Measurements from ENCODE around the gene ITSN2.

The ITSN2 gene

DNA sequence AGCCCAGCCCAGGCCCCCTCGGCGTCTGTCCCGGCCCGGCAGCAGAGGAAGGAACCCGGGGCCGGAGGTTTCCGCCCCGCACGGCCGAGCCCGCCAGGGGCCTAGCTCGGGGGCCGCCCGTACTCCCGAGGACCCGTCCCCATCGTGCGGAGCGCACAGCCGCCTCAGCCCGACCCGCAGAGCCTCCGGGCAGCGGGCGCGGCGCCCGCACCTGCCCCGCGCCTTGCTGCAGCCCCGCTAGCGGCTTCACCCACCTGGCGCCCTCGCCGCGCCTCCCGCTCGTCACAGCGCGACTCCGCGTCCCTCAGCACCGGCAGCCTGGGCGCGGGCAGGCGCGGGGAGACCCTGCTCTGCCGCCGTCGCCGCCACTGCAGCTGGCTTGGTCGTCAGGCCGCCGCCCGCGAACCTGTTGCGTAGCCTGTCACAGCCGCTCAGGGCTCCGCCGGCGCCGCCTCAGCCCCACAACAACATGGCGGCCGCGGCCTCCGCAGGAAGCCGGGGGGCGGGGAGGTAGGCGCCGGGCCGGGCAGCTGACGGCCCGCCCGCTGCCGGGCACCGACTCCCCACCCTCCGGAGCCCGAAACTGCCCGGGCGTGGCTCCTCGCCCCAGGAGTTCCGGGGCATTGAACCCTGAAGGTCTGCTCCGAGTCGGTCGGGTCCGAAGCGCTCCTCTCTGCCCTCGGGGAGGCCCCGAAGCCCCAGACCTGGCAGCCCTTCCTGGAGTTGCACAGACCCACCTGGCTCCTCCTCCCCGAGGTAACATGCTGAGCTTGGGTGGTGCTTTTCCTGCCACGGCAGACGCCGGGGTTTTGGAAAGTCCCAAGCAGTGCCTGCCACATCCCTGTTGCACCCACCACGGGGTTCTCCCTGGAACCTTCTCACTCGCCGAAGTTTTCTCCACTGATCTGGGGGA lies at the start of gene ITSN2:
TSS of gene ITSN2 (minus strand) at position 487 of the 913 bp plus-strand sequence. CDS start 32,454 bp downstream, outside the sequence.
- TF ChIP-seq GATA3 (IDR thresholded peaks at IDR 0.05; ENCODE audit: low read depth, low read length): no peak
- TF ChIP-seq GATA2 (IDR thresholded peaks at IDR 0.05; ENCODE audit: low read depth, low read length): peak; percentile 6; the same call in 1 of the 2 replicates

- no peak for TF ChIP-seq GATA3 (IDR thresholded peaks at IDR 0.05; ENCODE audit: low read depth, low read length)
- no peak for TF ChIP-seq GATA2 (IDR thresholded peaks at IDR 0.05; ENCODE audit: low read depth, low read length)
These were observed 48.8 kb upstream of the ITSN2 start for GRCh38 chr2:24409171-24409570.

GRCh38 chr2:24404491-24404921 lies 44.2 kb upstream of the ITSN2 start:
- no peak for TF ChIP-seq GATA2 (IDR thresholded peaks at IDR 0.05; ENCODE audit: low read depth, low read length)
- TF ChIP-seq GATA3 (IDR thresholded peaks at IDR 0.05; ENCODE audit: low read depth, low read length): no peak

DNA sequence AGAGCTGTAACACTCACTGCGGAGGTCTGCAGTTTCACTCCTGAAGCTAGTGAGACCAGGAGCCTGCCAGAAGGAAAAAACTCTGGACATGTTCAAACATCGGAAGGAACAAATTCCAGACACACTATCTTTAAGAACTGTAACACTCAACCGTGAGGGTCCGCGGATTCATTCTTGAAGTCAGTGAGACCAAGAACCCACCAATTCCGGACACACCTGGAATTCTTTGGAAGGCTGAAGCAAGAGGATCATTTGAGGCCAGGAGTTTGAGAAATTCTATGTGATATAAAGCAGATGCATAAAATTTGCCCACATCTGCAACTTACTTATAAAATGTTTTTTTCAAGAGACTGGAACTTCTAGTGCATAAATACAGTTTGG lies 43.5 kb upstream of the ITSN2 start:
- TF ChIP-seq GATA3 (IDR thresholded peaks at IDR 0.05; ENCODE audit: low read depth, low read length): no peak

- TF ChIP-seq GATA2 (IDR thresholded peaks at IDR 0.05; ENCODE audit: low read depth, low read length) (no peak), GATA3 (IDR thresholded peaks at IDR 0.05; ENCODE audit: low read depth, low read length) (no peak)
These were observed 43.0 kb upstream of the ITSN2 start for GRCh38 chr2:24403168-24403831.

DNA sequence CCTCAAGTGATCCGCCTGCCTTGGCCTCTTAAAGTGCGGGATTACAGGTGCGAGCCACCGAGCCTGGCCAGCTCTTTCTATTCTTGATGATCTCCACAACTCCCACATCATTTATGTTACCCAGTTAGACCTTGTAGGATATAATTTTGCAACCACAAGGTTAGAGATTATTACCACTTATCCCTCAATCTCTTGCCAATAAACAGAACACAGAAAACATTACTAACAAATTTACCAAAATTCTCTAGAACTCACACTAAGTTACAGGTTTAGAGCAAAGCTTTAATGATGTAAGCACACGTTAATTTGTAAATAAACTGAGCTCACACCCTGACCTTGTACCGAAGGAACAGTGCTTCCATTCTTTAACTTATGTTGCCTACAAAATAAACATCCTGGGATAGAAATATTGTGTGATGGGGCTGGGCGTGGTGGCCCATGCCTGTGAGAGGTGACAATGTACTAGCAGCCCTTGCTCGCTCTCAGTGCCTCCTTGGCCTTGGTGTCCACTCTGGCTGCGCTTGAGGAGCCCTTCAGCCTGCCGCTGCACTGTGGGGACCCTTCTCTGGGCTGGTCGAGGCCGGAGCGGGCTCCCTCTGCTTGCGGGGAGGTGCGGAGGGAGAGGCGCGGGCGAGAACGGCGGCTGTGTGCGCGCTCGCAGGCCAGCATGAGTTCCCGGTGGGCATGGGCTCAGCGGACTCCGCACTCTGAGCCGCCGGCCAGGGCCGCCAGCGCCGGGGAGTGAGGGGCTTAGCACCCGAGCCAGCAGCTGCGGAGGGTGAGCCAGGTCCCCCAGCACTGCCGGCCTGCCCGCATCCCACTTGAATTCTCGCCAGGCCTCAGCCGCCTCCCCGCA lies 42.1 kb upstream of the ITSN2 start:
- TF ChIP-seq GATA2 (IDR thresholded peaks at IDR 0.05; ENCODE audit: low read depth, low read length): no peak
- TF ChIP-seq GATA3 (IDR thresholded peaks at IDR 0.05; ENCODE audit: low read depth, low read length): no peak

DNA sequence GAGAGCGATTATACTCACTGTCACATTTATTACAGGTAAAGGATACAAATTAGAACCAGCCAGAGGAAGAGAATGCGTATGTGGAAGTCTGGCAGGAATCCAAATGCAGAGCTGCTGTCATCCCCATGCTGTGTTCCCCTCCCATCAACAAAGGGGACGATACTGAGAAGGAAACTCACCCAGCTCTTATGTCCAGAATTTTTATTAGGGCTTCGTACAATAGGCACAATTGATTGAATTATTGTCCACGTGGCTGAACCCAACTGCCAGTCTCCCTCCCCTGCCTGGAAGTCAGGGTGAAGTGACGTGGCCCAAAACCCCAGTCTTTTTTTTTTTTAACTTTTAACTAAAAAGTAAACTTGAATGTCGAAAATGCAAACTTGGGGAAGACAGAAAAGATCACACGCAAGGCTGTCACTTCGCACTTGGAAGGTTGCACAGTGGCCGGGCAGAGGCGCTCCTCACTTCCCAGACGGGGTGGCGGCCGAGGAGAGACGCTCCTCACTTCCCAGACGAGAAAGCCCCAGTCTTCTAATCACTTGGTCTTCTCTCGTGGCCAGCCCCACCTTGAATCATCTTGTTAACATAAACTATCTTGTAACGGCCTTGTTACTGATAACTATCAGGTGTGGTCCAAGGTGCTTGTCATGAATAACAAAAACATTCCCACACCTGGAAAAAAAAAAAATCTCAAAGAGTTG lies 40.0 kb upstream of the ITSN2 start:
- no peak for TF ChIP-seq GATA3 (IDR thresholded peaks at IDR 0.05; ENCODE audit: low read depth, low read length)

GRCh38 chr2:24399434-24400206 lies 39.3 kb upstream of the ITSN2 start:
- no peak for TF ChIP-seq GATA2 (IDR thresholded peaks at IDR 0.05; ENCODE audit: low read depth, low read length)
- TF ChIP-seq GATA3 (IDR thresholded peaks at IDR 0.05; ENCODE audit: low read depth, low read length): no peak

GRCh38 chr2:24394998-24395397 lies 34.7 kb upstream of the ITSN2 start:
- no peak for TF ChIP-seq GATA3 (IDR thresholded peaks at IDR 0.05; ENCODE audit: low read depth, low read length)
- TF ChIP-seq GATA2 (IDR thresholded peaks at IDR 0.05; ENCODE audit: low read depth, low read length): no peak

DNA sequence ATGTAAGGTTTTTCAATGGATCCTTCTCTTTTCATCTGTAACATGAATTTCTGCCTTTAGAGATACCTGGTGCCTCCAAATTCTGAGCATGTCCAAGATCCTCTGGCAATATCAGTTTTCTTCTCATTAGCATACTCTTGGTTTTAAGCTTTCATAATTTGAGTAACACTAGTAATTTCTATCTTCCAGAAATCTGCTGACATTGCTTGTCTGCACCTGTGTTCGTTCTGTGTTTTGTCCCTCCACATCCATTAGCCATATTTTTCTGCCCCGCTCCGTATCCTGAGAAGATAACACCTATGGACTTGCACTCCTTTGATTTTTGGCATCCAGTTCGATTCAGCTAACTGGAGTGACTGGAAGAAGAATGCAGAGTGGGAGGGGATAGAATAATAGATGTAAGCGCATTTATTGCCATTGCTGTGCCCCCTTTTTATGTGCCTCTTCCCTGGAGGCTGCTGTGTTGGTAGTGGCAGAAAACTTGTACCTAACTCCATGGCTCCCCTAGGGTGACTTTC lies 32.3 kb upstream of the ITSN2 start:
- TF ChIP-seq GATA3 (IDR thresholded peaks at IDR 0.05; ENCODE audit: low read depth, low read length): no peak
- no peak for TF ChIP-seq GATA2 (IDR thresholded peaks at IDR 0.05; ENCODE audit: low read depth, low read length)

DNA sequence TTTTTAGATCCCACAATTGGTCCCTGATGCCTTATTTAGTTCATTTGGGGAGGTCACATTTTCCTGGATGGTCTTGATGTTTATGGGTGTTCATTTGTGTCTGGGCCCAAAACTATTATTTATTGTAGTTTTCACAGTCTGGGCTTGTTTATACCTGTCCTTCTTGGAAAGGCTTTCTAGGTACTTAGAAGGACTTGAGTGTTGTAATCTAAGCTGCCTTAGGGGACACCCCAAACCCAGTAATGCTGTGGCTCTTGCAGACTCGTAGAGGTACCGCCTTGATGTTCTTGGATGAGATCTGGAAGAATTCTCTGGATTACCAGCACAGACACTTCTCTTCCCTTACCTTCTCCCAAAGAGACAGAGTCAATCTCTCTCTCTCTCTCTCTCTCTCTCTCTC lies 25.0 kb upstream of the ITSN2 start:
- TF ChIP-seq GATA2 (IDR thresholded peaks at IDR 0.05; ENCODE audit: low read depth, low read length) (no peak), GATA3 (IDR thresholded peaks at IDR 0.05; ENCODE audit: low read depth, low read length) (no peak)

- TF ChIP-seq GATA2 (IDR thresholded peaks at IDR 0.05; ENCODE audit: low read depth, low read length): no peak
- TF ChIP-seq GATA3 (IDR thresholded peaks at IDR 0.05; ENCODE audit: low read depth, low read length): no peak
These were observed 22.2 kb upstream of the ITSN2 start for GRCh38 chr2:24382363-24383073.
